ENCODE measurements around the gene CDKN2C.
"Not testable (repeated sequence)": the region's sequence is repeated elsewhere in the genome, so short reads cannot be mapped to it uniquely, and the experiment has no call there.

DNA sequence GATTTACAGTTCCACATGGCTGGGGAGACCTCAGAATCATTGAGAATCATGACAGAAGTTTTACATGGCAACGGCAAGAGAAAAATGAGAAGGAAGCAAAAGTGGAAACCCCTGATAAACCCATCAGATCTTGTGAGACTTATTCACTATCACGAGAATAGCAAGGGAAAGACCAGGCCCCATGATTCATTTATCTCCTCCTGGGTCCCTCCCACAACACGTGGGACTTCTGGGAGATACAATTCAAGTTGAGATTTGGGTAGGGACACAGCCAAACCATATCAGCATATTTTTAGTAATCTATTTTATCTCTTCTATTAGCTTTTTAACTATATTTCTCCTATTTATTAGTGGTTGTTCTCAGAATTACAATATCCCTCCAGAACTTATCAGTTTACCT lies 36.3 kb upstream of the CDKN2C start:
- not testable (repeated sequence) for TF ChIP-seq CTCF, POLR2A (IDR thresholded peaks at IDR 0.05)

Data from right lobe of liver (tissue), 4 donors.